HFFc6 (cell line): Measurements from ENCODE around the gene LRRC27. TPM values are rescaled to one million over a fixed set of nuclear protein-coding genes. Genes with fewer than 3 reads are reported as not detected.
"Not testable (repeated sequence)": the region's sequence is repeated elsewhere in the genome, so short reads cannot be mapped to it uniquely, and the experiment has no call there.

Experiments used
- DNase-seq: peaks from one replicate; pipeline ENCODE4 v3.0.0-alpha.2; 2018
- H3K27ac Mint-ChIP-seq: 2 replicates; pipeline ENCODE4 v1.8.0; 2020; ENCODE audit warnings: mild to moderate bottlenecking, mixed read lengths
- H3K27me3 Mint-ChIP-seq: 2 replicates; pipeline ENCODE4 v1.8.0; 2021; ENCODE audit warnings: mild to moderate bottlenecking, moderate library complexity, mixed read lengths; ENCODE audit not compliant: insufficient read depth
- H3K36me3 Mint-ChIP-seq: 2 replicates; pipeline ENCODE4 v1.8.0; 2021; ENCODE audit warnings: low read depth, mixed read lengths
- H3K4me1 Mint-ChIP-seq: 2 replicates; pipeline ENCODE4 v1.8.0; 2020; ENCODE audit warnings: low read depth, mixed read lengths
- H3K4me3 Mint-ChIP-seq: 2 replicates; pipeline ENCODE4 v1.8.0; 2020; ENCODE audit warnings: mild to moderate bottlenecking, moderate library complexity, mixed read lengths
- H3K9me3 Mint-ChIP-seq: 2 replicates; pipeline ENCODE4 v1.8.0; 2020; ENCODE audit warnings: mild to moderate bottlenecking, mixed read lengths
- CTCF ChIP-seq: fragments of 200-600 bp; sonication (generic); IDR thresholded peaks from 2 replicates; pipeline ENCODE4 v1.5.0; 2021; ENCODE audit warnings: antibody characterized with exemption, mild to moderate bottlenecking
- total RNA-seq, 6 experiments: library from RNA; stranded (reverse); fragmentation: NEBNext Ultra II Directional; extraction: Animal tissue kit (Norgen Biotek cat#: 25700); gene quantifications; 2 replicates in 1 of 6; 3 replicates in 5 of 6; pipeline ENCODE4 v1.2.3, GENCODE V29; 2021

Gene LRRC27
- total RNA-seq, 6 experiments from 2014 or later: 4.7 to 6.7 (median 6.0) TPM

- Mint-ChIP-seq H3K36me3 (no peaks in the 10 kb centered on the region), H3K27me3 (peaks cover 20% of the 10 kb centered on the region)
- no peak for TF ChIP-seq CTCF
These were observed 42.6 kb downstream of the LRRC27 start for GRCh38 chr10:132374612-132375011.

GRCh38 chr10:132375116-132375794 lies 43.3 kb downstream of the LRRC27 start:
- H3K4me3 Mint-ChIP-seq: no peak overlapping the region
- DNase-seq: no peak
- no peaks in the 10 kb centered on the region for H3K36me3 Mint-ChIP-seq
- no peaks in the 10 kb centered on the region for H3K9me3 Mint-ChIP-seq
- H3K27ac Mint-ChIP-seq: no peak overlapping the region
- no peak for TF ChIP-seq CTCF
- no peaks in the 10 kb centered on the region for H3K4me1 Mint-ChIP-seq
- peaks cover 20% of the 10 kb centered on the region for H3K27me3 Mint-ChIP-seq

More at GRCh38 chr10:132374612-132375011, 42.6 kb downstream of the LRRC27 start:
- DNase-seq: no peak
- H3K27ac Mint-ChIP-seq: no peak overlapping the region
- H3K4me3 Mint-ChIP-seq: no peak overlapping the region
- H3K9me3 Mint-ChIP-seq: no peaks in the 10 kb centered on the region
- peaks cover 3% of the 10 kb centered on the region; the same call in 1 of the 2 replicates for H3K4me1 Mint-ChIP-seq

GRCh38 chr10:132375795-132376297 lies 43.9 kb downstream of the LRRC27 start:
- H3K27me3 Mint-ChIP-seq: peaks cover 20% of the 10 kb centered on the region
- H3K9me3 Mint-ChIP-seq: no peaks in the 10 kb centered on the region
- H3K27ac Mint-ChIP-seq: no peak overlapping the region
- no peak for TF ChIP-seq CTCF
- no peak for DNase-seq
- no peaks in the 10 kb centered on the region for H3K4me1 Mint-ChIP-seq
- no peak overlapping the region for H3K4me3 Mint-ChIP-seq
- no peaks in the 10 kb centered on the region for H3K36me3 Mint-ChIP-seq

- no peak overlapping the region for H3K27ac Mint-ChIP-seq
These were observed 44.4 kb downstream of the LRRC27 start for GRCh38 chr10:132376394-132376851.

GRCh38 chr10:132377326-132377725 lies 45.3 kb downstream of the LRRC27 start:
- Mint-ChIP-seq H3K27me3 (peaks cover 23% of the 10 kb centered on the region), H3K36me3 (no peaks in the 10 kb centered on the region), H3K27ac (no peak overlapping the region), H3K4me1 (peaks cover 10% of the 10 kb centered on the region), H3K9me3 (no peaks in the 10 kb centered on the region; the same call in 1 of the 2 replicates), H3K4me3 (no peak overlapping the region)
- no peak for TF ChIP-seq CTCF
- no peak for DNase-seq

More at GRCh38 chr10:132376394-132376851, 44.4 kb downstream of the LRRC27 start:
- peaks cover 1% of the 10 kb centered on the region; the same call in 1 of the 2 replicates for H3K4me1 Mint-ChIP-seq
- peaks cover 21% of the 10 kb centered on the region for H3K27me3 Mint-ChIP-seq
- DNase-seq: no peak
- H3K36me3 Mint-ChIP-seq: no peaks in the 10 kb centered on the region
- H3K9me3 Mint-ChIP-seq: no peaks in the 10 kb centered on the region
- no peak for TF ChIP-seq CTCF
- H3K4me3 Mint-ChIP-seq: no peak overlapping the region

- not testable (repeated sequence) for H3K4me3 Mint-ChIP-seq, H3K27ac Mint-ChIP-seq, H3K9me3 Mint-ChIP-seq, DNase-seq, H3K36me3 Mint-ChIP-seq
- peaks cover 14% of the 10 kb centered on the region for H3K4me1 Mint-ChIP-seq
- peaks cover 23% of the 10 kb centered on the region for H3K27me3 Mint-ChIP-seq
These were observed 47.0 kb downstream of the LRRC27 start for GRCh38 chr10:132379026-132379425.

GRCh38 chr10:132380986-132381385 lies 49.0 kb downstream of the LRRC27 start:
- not testable (repeated sequence) for H3K27ac Mint-ChIP-seq, DNase-seq, H3K4me3 Mint-ChIP-seq, H3K36me3 Mint-ChIP-seq, H3K9me3 Mint-ChIP-seq
- Mint-ChIP-seq H3K27me3 (peaks cover 18% of the 10 kb centered on the region), H3K4me1 (peaks cover 14% of the 10 kb centered on the region)
